GM12872 (cell line): ENCODE measurements around the gene POLR3G.

ENCODE experiments used
- TF ChIP-seq, protein P1 (sequence below): IDR thresholded peaks from 3 replicates; pipeline ENCODE4 v1.5.1; 2011; ENCODE audit warnings: low read depth, mild to moderate bottlenecking, low read length, moderate library complexity; ENCODE audit not compliant: insufficient read depth

The POLR3G gene

DNA sequence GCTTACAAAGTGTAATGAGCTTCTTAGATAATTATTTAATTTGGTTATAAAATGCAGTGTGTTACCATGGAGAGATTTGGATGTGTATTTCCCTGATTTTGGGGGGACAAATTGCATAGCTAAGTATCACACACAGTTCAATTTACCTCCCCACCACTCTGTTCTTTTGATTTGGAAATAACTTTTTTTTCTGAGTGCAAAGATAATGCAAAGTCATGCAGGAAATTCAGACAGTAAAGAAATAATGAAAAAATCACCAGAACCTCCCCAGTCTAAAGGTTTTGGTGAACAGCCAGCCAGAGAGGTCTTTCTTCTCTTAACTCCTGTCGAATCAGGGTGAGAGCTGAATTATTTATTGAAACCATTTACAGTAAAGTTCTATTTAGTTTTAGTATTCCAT, 87.1 kb downstream of the POLR3G start:
- TF ChIP-seq, protein P1, sequence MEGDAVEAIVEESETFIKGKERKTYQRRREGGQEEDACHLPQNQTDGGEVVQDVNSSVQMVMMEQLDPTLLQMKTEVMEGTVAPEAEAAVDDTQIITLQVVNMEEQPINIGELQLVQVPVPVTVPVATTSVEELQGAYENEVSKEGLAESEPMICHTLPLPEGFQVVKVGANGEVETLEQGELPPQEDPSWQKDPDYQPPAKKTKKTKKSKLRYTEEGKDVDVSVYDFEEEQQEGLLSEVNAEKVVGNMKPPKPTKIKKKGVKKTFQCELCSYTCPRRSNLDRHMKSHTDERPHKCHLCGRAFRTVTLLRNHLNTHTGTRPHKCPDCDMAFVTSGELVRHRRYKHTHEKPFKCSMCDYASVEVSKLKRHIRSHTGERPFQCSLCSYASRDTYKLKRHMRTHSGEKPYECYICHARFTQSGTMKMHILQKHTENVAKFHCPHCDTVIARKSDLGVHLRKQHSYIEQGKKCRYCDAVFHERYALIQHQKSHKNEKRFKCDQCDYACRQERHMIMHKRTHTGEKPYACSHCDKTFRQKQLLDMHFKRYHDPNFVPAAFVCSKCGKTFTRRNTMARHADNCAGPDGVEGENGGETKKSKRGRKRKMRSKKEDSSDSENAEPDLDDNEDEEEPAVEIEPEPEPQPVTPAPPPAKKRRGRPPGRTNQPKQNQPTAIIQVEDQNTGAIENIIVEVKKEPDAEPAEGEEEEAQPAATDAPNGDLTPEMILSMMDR = no peak

DNA sequence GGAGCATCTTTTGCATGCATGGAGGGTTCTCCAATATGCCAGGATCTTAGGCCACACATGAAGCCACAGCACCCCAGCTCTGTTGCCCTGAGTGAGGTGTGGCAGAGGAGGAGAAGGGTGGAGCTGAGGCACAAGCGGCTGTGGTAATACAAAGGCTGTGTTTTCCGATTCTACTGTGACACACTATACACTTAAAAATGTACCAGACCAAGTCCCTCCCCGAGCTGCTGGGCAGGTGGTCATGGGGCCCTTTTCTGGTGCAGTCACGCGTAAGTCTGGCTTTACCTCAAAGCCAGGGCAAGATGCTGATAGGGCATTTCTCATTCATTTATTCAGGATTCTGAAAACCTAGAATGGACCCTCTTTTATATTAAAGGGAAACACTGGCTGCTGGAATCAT, 87.7 kb downstream of the POLR3G start:
- TF ChIP-seq, protein P1 = no peak

DNA sequence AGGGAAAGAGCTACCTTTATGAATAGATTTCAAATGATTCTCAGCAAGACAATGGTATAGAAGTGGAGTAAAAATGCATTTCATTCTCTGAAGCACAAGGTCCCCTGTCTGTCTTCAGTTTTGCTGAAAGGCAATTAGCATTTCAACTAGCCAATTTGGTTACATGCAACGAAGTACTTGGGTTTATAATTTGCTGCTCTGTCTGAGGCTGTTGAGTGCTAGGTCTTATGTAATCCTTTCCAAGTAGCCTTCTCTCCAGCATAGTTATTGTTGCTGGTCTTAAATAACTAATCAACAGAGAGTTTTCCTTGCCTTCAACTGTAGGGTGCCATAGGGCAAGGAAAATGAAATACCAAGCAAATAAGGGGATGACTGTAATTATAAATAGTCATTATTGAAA, 88.4 kb downstream of the POLR3G start:
- TF ChIP-seq, protein P1 = no peak
